ENCODE measurements around the gene CTSG. TPM values are rescaled to one million over a fixed set of nuclear protein-coding genes. Genes with fewer than 3 reads are reported as not detected.

Gene CTSG
- total RNA-seq (not detected), polyA plus RNA-seq (not detected)

DNA sequence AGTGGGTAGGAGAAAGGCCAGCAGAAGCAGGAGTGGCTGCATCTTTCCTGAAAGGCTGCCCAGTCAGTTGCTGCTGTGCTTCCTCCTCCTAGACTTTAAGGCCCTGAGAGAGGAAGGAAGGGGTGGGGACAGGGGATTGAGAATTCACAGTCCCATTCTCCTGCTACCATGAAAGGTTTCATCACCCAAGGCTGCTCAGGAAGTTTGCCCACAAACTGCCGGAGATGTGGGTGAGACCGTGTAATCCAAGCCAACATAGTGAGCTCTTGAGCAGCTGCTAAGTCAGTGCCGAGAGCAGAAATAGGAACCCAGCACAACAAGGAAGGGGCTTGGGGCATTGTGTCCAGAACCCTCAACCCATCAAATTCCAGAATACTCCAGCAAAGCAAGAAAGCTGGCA lies at the start of gene CTSG:
CTSG (minus strand) TSS at position 69 of the 400 bp plus-strand sequence; CDS start at position 42, 27 bp downstream.
- no peak within 1 kb of the TSS for H3K4me3 Mint-ChIP-seq

DNA sequence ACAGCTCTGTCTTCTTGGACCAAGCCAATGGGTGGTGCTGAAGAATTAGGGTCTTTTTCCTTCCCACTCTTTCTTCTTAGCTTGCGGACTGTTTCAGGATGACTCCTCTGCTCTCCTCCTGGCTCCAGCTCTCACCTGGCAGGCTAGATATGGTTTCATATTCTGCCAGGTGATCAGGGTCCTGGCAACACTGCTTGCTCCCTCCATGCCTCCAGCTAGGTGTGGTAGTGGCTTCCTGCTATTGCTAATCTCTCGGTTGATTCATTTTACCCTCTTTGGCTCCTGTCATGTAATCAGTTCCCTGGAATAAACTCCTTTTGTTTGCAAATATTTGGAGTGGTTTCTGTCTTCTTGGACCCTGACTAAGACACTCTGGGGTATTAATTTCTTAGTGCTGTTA lies 37.7 kb upstream of the CTSG start:
- Histone ChIP-seq H3K4me1 (ENCODE audit: insufficient read depth, low read length) (peaks cover 35% of the 10 kb centered on the region), H3K4me3 (ENCODE audit: low read length) (no peak overlapping the region), H3K27ac (ENCODE audit: low read depth, low read length) (no peak overlapping the region), H3K9me3 (ENCODE audit: low read length) (no peaks in the 10 kb centered on the region), H3K36me3 (ENCODE audit: insufficient read depth, low read length) (no peaks in the 10 kb centered on the region), H3K27me3 (ENCODE audit: insufficient read depth, low read length, poor library complexity, severe bottlenecking) (no peaks in the 10 kb centered on the region)
- H3K36me3 Mint-ChIP-seq: no peaks in the 10 kb centered on the region
- CTCF ChIA-PET: no interaction called here
- H3K4me3 Mint-ChIP-seq: peak overlapping the region in 2 of 7 donors; percentile 7 to 27
- no peaks in the 10 kb centered on the region for H3K9me3 Mint-ChIP-seq
- POLR2A ChIA-PET: no interaction called here
- peak overlapping the region in 6 of 8 donors; percentile 11 to 90 (median 54) for H3K27ac Mint-ChIP-seq
- no peaks in the 10 kb centered on the region for H3K27me3 Mint-ChIP-seq
- DNase-seq: no peak
- H3K4me1 Mint-ChIP-seq: peaks cover 46 to 53% (median 49%) of the 10 kb centered on the region in 3 donors

More for the DNA sequence above, at the start of gene CTSG:
- H3K27ac ChIP-seq (ENCODE audit: low read depth, low read length): no peak within 1 kb of the TSS
- ChIA-PET POLR2A (no interaction called here), CTCF (no interaction called here)
- no peak for DNase-seq
- no peaks in the 10 kb centered on the region for H3K9me3 ChIP-seq (ENCODE audit: low read length)
- no peaks in the 10 kb centered on the region for H3K36me3 ChIP-seq (ENCODE audit: insufficient read depth, low read length)
- H3K27me3 ChIP-seq (ENCODE audit: insufficient read depth, low read length, poor library complexity, severe bottlenecking): no peaks in the 10 kb centered on the region
- no peaks in the 10 kb centered on the region for H3K4me1 Mint-ChIP-seq
- peaks cover 0 to 14% of the 10 kb centered on the region in 2 donors for H3K27me3 Mint-ChIP-seq
- no peaks in the 10 kb centered on the region for H3K36me3 Mint-ChIP-seq
- H3K4me1 ChIP-seq (ENCODE audit: insufficient read depth, low read length): no peaks in the 10 kb centered on the region
- no peaks in the 10 kb centered on the region for H3K9me3 Mint-ChIP-seq
- H3K4me3 ChIP-seq (ENCODE audit: low read length): no peak within 1 kb of the TSS
- H3K27ac Mint-ChIP-seq: no peak within 1 kb of the TSS

DNA sequence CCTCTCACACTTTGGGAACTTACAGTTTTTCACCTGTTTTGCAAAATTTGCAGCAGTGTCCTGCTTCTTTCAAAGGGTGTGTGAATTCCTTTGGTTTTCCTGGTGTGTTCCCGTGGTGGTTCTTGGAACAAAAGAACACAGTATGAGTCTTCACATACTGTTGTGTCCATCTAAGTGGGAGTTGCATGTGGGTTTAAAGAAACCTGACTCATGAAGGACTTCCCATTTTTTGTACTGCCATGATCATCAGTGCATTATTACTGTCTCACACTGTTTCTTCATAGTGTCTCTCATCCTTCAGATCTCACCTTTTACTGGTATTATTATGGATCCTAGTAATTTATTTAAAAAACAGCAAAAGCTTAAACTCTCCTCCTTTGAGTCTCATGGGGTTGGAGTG lies 37.2 kb upstream of the CTSG start:
- peaks cover 40% of the 10 kb centered on the region for H3K4me1 ChIP-seq (ENCODE audit: insufficient read depth, low read length)
- peaks cover 51 to 58% (median 54%) of the 10 kb centered on the region in 3 donors for H3K4me1 Mint-ChIP-seq

DNA sequence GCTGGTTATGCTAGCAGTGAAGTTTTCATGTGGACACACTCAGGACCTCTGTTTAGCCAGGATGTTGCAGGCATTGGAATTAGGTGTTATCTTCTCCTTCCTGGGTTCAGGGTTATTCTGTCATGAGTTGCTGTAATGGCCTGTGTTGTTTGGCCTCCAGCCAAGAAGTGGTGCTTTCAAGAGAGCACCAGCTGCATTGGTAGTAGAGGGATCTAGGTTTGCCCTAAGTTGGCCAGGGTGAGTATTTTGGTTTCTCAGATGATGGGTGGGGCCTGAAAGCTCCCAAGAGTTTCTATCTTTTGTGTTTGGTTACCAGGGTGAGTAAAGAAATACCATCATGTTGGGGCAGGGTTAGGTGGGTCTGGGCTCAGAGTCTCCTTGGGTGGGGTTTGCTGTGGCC lies 36.1 kb upstream of the CTSG start:
- H3K4me3 Mint-ChIP-seq: peak overlapping the region in 4 of 7 donors; percentile 9 to 78 (median 38)

More for the DNA sequence above, 37.2 kb upstream of the CTSG start:
- no peaks in the 10 kb centered on the region for H3K36me3 ChIP-seq (ENCODE audit: insufficient read depth, low read length)
- H3K27ac ChIP-seq (ENCODE audit: low read depth, low read length): no peak overlapping the region
- H3K27me3 ChIP-seq (ENCODE audit: insufficient read depth, low read length, poor library complexity, severe bottlenecking): no peaks in the 10 kb centered on the region
- Mint-ChIP-seq H3K27ac (peak overlapping the region in 7 of 8 donors; percentile 11 to 91 (median 78)), H3K4me3 (peak overlapping the region in 2 of 7 donors; percentile 27 to 28), H3K9me3 (no peaks in the 10 kb centered on the region), H3K27me3 (no peaks in the 10 kb centered on the region), H3K36me3 (no peaks in the 10 kb centered on the region)
- ChIA-PET CTCF (interaction anchor here (1.1 kb wide), 1 partner anchor 97 kb away, joined by 3 read pairs; no protein-coding TSS in a partner anchor), POLR2A (no interaction called here)
- DNase-seq: no peak
- no peaks in the 10 kb centered on the region for H3K9me3 ChIP-seq (ENCODE audit: low read length)
- H3K4me3 ChIP-seq (ENCODE audit: low read length): no peak overlapping the region

GRCh38 chr14:24609655-24610344 lies 33.8 kb upstream of the CTSG start, which contains the start of gene GZMH:
TSS of gene GZMH (minus strand) at chr14:24609685. CDS start at chr14:24609613, 72 bp downstream.
- peaks cover 70% of the 10 kb centered on the region for H3K4me1 ChIP-seq (ENCODE audit: insufficient read depth, low read length)
- peak within 1 kb of the TSS; percentile 64 to 95 (median 88) for H3K27ac Mint-ChIP-seq
- H3K9me3 ChIP-seq (ENCODE audit: low read length): no peaks in the 10 kb centered on the region
- POLR2A ChIA-PET: no interaction called here
- H3K4me3 ChIP-seq (ENCODE audit: low read length): peak within 1 kb of the TSS; percentile 11
- peaks cover 82 to 87% (median 83%) of the 10 kb centered on the region in 3 donors for H3K4me1 Mint-ChIP-seq
- no peaks in the 10 kb centered on the region for H3K36me3 ChIP-seq (ENCODE audit: insufficient read depth, low read length)
- no peaks in the 10 kb centered on the region for H3K27me3 Mint-ChIP-seq
- H3K27me3 ChIP-seq (ENCODE audit: insufficient read depth, low read length, poor library complexity, severe bottlenecking): no peaks in the 10 kb centered on the region
- H3K27ac ChIP-seq (ENCODE audit: low read depth, low read length): peak within 1 kb of the TSS; percentile 30
- no peaks in the 10 kb centered on the region for H3K9me3 Mint-ChIP-seq
- CTCF ChIA-PET: interaction anchor here (1.0 to 2.3 kb wide), 3 partner anchors 69 to 100 kb away, joined by 3 to 5 read pairs (median 5); no protein-coding TSS in a partner anchor
- peak within 1 kb of the TSS; percentile 34 to 83 (median 81) for H3K4me3 Mint-ChIP-seq
- no peaks in the 10 kb centered on the region for H3K36me3 Mint-ChIP-seq
- DNase-seq: peak in 1 of 5 donors; percentile 47

More for the DNA sequence above, 36.1 kb upstream of the CTSG start:
- peaks cover 51% of the 10 kb centered on the region for H3K4me1 ChIP-seq (ENCODE audit: insufficient read depth, low read length)
- Mint-ChIP-seq H3K4me1 (peaks cover 62 to 68% (median 65%) of the 10 kb centered on the region in 3 donors), H3K36me3 (no peaks in the 10 kb centered on the region), H3K9me3 (no peaks in the 10 kb centered on the region), H3K27ac (peak overlapping the region in 7 of 8 donors; percentile 11 to 86 (median 72)), H3K27me3 (no peaks in the 10 kb centered on the region)
- no peaks in the 10 kb centered on the region for H3K9me3 ChIP-seq (ENCODE audit: low read length)
- H3K27ac ChIP-seq (ENCODE audit: low read depth, low read length): peak overlapping the region; percentile 31
- H3K4me3 ChIP-seq (ENCODE audit: low read length): no peak overlapping the region
- POLR2A ChIA-PET: no interaction called here
- no peak for DNase-seq
- no peaks in the 10 kb centered on the region for H3K27me3 ChIP-seq (ENCODE audit: insufficient read depth, low read length, poor library complexity, severe bottlenecking)
- no peaks in the 10 kb centered on the region for H3K36me3 ChIP-seq (ENCODE audit: insufficient read depth, low read length)
- CTCF ChIA-PET: interaction anchor here (1.1 kb wide), 2 partner anchors 59 to 98 kb away, joined by 3 read pairs; no protein-coding TSS in a partner anchor

DNA sequence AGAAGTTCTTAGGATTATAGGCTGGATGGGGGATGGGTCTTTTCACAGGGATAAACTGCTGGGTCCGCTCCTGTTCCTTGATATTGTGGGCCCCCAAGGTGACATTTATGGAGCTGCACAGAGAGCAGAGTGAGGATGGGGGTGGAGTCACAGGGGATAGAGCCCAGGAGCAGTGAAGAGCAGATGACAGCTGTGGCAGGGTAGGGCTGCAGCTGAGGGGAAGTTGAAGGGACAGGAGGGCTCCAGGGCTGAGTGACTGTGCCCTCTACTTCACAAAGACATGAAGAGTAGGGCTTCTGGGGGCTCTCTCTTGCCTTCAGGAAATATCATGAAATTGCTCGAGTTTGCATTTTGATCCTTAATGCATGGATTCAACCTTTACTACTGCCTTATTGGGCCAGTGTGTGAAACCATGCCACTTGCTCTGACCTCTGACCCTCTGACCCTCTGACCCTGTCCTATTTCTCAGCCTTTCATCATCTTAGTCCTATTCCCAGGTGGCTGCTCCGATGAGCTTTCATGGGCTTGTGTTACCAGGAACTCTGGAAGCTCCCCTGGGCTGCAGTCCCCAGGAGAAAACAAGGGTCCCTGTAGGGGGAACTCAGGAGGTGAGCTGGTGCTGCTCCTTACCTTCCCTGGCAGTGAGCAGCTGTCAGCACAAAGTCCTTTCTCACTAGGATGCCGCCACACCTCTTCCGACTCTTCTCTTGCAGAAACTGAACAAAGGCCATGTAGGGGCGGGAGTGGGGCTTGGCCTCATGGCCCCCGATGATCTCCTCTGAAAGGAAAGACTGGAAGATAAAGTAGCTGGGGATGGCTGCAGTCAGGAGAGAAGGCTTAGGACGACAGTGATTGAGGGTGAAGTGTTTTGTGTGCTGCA lies 31.8 kb upstream of the CTSG start:
- no peaks in the 10 kb centered on the region for H3K27me3 ChIP-seq (ENCODE audit: insufficient read depth, low read length, poor library complexity, severe bottlenecking)
- Mint-ChIP-seq H3K36me3 (no peaks in the 10 kb centered on the region), H3K27me3 (peaks cover 2 to 7% of the 10 kb centered on the region in 2 donors), H3K9me3 (no peaks in the 10 kb centered on the region), H3K4me3 (peak overlapping the region; percentile 58 to 83 (median 81)), H3K4me1 (peaks cover 71 to 74% (median 73%) of the 10 kb centered on the region in 3 donors), H3K27ac (peak overlapping the region; percentile 58 to 95 (median 88))
- no peak for DNase-seq
- ChIA-PET POLR2A (no interaction called here), CTCF (interaction anchor here (1.1 to 2.3 kb wide), 3 partner anchors 71 to 74 kb away, joined by 3 to 5 read pairs (median 3); no protein-coding TSS in a partner anchor)
- H3K27ac ChIP-seq (ENCODE audit: low read depth, low read length): no peak overlapping the region
- H3K4me3 ChIP-seq (ENCODE audit: low read length): no peak overlapping the region
- H3K4me1 ChIP-seq (ENCODE audit: insufficient read depth, low read length): peaks cover 58% of the 10 kb centered on the region
- no peaks in the 10 kb centered on the region for H3K9me3 ChIP-seq (ENCODE audit: low read length)
- no peaks in the 10 kb centered on the region for H3K36me3 ChIP-seq (ENCODE audit: insufficient read depth, low read length)

DNA sequence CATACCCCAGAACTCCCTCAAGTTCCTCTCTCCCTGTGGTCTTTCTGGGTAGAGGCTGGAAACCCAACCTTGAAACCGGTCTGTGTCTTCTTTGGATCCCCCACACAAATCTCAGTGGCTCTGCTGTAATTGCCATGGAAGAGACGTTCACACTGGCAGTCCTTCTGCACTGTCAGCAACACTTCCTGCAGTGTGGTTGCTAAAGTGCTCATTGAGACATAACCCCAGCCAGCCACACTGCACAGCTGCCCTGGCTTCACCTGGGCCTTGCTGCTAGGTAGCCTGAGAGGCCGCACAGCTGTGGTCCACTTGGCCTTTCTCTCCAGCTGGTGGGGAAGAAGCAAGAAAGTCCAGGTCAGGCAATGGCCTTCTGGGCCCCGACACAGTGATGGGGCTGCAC lies 31.0 kb upstream of the CTSG start:
- DNase-seq: no peak
- H3K27me3 Mint-ChIP-seq: peaks cover 2 to 8% of the 10 kb centered on the region in 2 donors
- peak overlapping the region; percentile 52 to 96 (median 90) for H3K27ac Mint-ChIP-seq
- H3K4me1 Mint-ChIP-seq: peaks cover 63 to 66% (median 65%) of the 10 kb centered on the region in 3 donors
- no peak overlapping the region for H3K27ac ChIP-seq (ENCODE audit: low read depth, low read length)
- H3K36me3 ChIP-seq (ENCODE audit: insufficient read depth, low read length): no peaks in the 10 kb centered on the region
- POLR2A ChIA-PET: no interaction called here
- CTCF ChIA-PET: interaction anchor here (0.6 kb wide), 1 partner anchor 91 kb away, joined by 6 read pairs; no protein-coding TSS in a partner anchor
- H3K9me3 Mint-ChIP-seq: no peaks in the 10 kb centered on the region
- peaks cover 50% of the 10 kb centered on the region for H3K4me1 ChIP-seq (ENCODE audit: insufficient read depth, low read length)
- H3K4me3 ChIP-seq (ENCODE audit: low read length): no peak overlapping the region
- H3K36me3 Mint-ChIP-seq: no peaks in the 10 kb centered on the region
- no peaks in the 10 kb centered on the region for H3K9me3 ChIP-seq (ENCODE audit: low read length)
- H3K4me3 Mint-ChIP-seq: peak overlapping the region; percentile 58 to 83 (median 81)
- no peaks in the 10 kb centered on the region for H3K27me3 ChIP-seq (ENCODE audit: insufficient read depth, low read length, poor library complexity, severe bottlenecking)

Measured in CD8-positive, alpha-beta memory T cell (primary cell).